AG08396 (cell line): ENCODE results near the gene PRODH2.
A peak's percentile ranks its signal among the peaks of the same experiment; 100 is the strongest.
"Not testable (repeated sequence)": the region's sequence is repeated elsewhere in the genome, so short reads cannot be mapped to it uniquely, and the experiment has no call there.

Experiments
- DNase-seq: peaks from one replicate; pipeline ENCODE4 v3.0.0; 2012; ENCODE audit warnings: low spot score, mixed read lengths

The PRODH2 gene

DNA sequence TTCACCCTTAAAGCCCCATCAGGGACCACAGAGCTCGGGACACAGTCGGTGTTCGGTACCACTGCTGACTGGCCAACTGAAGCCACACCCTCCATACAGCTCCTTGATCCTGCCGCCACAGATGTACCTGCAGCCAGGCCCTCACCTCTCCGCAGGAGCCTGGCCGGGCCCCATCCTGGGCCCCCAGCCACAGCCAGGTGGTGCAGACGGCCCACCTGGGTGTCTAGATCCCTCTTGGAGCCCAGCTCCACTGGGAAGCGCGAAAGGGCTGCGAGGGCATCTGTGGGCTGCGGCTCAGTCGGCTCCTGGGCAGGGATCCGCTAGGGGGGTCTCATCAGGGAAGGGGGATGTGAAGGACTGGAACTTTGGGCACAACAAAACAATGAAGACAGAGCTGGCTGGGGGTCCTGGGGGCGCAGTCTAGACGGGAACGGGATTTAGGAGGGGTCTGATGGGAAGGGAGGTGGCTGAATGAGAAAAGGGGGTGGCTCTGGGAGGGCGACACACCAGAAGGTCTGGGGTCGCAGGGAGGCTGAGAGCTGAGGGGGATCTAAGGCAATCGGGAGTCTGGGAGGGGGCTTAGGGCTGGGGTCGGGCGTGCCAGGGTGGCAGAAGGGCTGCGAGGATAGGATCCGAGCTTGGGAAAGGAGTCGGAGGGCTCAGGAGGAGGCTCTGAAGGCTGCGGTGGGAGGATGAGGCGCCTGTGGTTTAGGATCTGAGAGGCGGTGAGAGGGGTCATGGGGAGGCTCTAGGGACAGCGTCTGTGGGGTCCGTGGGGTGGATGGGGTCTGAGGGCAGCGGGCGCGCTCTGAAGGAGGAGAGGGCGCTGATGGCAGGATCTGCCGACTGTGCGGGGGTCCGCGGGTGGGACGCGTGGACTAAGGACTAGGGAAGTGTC, 15.8 kb downstream of the PRODH2 start:
- no peak for DNase-seq

DNA sequence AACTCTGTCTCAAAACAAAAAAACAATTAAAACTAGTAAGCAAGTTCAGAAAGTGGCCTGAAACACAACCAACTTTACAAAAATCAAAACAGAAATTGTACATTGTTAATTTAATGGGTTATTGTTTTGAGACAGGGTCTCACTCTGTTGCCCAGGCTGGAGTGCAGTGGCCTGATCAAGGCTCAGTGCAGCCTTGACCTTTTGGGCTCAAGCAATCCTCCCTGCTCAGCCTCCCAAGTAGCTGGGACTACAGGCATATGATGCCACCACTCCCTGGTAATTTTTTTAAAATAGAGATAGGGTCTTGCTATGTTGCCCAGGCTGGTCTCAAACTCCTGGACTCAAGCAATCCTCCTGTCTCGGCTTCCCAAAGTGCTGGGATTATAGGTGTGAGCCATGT, 17.1 kb downstream of the PRODH2 start:
- DNase-seq: not testable (repeated sequence)

DNA sequence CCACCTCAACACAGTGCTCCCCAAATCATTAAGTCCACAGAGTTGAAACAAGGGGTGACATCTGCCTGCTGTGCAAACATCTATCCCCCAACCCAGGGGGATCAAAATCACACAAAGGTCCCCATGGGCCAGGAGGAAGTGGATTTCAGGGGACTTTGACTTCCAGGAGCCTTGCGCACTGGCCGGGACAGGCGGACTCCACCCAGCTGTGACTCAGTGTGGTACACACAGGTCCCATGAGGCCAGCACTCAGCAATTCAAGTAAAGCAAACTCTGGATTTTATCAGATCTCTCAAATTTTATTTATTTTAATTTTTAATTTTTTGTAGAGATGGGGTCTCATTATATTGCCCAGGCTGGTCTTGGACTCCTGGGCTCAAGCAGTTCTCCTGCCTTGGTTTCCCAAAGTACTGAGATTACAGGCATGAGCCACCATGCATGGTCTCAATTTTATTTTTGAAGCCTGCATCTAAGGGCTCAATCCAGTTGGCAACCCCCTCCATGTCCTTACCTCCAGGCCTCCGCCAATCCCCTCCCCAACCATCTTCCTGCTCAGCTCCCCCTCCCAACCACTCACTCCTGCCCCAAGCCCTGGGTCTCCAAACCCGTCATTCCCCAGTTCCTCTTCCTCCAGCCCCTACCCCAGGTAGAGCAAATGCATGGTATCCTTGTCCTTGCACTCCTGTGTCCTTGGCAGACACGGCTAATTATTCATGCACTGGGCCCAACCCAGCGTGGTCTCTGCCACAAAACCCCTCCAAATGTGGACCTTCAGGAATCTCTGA, 19.1 kb downstream of the PRODH2 start:
- peak; percentile 58 for DNase-seq

DNA sequence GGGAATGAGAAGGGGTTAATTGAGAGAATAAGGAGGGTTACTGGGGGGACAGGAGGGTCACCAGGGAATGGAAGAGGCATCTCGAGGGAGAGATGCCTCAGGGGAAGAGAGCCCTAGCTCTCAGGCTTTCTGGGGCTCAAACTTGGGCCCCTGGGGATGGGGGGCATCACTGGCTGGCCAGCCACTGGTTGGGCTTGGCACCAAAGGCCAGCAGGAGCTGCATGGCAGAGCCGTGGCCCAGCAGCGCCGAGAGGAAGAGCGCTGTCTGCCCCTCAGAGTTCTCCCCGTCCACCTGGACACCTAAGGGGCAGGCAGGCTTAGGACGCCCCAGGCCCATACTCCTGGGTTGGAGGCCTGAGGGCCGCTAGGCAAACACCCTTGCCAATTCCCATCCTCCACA, 19.8 kb downstream of the PRODH2 start:
- no peak for DNase-seq

DNA sequence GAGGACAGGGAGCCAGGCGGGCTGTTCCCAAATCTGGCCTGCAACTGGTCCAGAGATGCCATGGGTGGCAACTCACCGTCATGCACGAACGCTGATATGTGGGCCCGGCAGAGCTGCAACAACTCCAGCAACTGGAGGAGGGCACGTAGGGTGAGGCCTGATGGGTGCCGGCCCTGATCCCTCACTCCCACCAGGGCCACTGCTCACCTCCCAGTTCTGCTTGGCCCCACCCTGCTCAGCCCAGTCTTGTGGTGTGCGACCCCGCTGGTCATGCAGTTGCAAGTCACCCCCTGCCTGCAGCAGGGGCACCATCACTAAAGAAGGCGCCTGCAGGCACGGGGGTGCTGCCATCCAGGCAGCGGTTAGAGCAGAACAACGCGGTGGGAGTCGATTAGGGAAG, 20.3 kb downstream of the PRODH2 start:
- no peak for DNase-seq

DNA sequence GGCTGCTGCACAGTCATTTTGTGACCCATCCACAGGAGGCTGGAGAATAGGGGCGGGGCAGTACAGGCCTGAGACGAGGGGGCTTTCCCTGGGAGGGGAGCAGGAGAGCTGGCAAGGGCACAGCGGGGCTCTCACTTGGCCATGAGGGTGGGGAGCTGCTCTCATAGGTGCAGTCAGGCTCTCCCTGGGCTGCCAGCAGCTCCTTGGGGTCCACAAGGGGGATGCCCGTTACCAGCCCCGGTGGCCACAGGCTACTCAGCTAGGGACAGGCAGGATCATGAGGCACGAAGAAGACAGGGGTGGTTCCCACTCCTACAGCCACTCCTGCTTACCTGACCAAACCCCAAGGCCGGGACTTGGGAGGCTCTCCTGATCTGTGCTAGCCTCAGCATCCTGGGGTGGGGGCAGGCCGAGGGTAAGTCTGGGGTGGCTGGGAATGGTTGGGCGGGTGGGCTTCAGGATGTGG, 20.8 kb downstream of the PRODH2 start:
- no peak for DNase-seq

DNA sequence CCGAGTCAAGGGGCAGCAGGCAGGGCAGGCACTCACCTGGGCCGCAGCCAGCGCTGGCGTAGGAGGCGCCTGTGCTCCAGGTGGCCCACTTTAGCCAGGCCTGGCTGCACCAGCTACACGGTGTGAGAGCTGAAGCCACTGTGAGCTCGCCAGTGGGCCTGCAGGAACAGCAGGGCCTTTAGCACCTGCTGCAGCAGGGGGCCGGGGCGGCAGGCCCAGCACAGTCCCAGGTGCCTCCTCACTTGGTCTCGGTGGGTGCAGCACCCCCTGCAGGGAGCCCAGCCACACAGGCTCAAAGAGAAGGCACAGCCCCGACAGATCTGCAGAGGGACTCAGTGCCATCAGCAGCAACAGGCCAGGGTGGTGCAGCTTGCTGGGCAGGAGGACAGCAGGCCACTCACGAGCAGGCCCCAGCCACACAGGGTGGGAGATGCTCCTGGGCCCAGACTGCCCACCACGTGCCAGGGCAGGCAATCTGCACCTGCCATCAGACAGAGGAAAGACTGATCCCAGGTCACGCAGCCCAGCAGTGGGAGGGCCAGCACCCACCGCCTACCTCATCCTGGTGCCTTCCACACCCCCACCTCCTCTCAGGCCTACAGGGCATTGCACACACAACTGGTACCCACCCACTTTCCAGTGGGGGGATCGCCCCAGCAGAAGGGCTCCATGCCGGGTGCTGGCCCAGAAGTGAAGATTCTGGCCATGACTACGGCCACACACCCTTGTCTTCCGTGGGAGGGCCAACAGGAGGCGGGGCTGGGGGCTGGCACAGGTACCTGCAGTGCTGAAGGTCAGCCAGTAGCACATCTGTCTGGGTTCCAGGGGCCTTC, 21.4 kb downstream of the PRODH2 start:
- DNase-seq: no peak

DNA sequence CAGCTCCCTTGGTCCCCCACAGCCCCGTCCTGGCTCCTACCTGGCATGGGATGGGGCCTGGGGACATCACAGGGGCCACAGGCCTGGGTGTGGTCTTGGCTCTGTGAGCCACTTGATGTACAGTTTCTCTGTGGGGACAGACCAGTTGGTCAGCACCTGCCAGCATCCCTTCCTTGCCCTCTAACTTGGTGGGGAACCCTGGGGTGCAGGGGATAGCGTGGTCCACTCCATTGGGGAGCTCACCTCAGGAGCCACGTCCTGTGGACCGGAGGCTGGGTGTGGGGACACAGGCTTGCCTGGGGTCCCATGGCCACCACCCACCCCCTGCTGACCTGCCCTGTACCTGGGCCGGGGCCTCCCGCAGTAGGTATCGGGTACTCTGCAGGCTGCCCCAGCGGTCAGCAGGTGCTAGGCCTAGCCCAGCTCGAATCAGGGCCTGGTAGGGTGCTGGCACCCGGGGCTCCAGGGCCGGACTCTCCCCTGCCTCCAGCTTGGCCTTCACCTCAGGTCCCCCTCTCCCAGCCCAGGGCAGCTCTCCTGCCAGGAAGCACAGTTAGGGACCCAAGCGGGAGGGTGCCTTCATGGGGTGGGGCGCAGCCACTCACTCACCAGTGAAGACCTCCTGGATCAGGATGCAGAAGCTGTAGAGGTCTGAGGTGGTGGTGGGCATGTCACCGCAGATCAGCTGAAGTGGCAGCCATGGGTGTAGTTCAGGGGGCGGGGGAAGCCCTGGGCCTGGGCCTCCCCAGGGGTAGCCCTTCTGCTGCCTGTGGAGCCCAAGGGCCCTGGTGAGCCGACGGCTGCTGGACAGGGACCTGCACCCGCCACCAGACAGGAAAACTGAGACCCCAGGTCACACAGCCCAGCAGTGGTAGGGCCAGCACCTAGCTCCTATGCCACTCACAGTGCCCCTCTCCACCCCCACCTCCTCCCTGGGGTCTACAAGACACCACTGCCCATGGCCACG, 22.4 kb downstream of the PRODH2 start:
- DNase-seq: no peak

DNA sequence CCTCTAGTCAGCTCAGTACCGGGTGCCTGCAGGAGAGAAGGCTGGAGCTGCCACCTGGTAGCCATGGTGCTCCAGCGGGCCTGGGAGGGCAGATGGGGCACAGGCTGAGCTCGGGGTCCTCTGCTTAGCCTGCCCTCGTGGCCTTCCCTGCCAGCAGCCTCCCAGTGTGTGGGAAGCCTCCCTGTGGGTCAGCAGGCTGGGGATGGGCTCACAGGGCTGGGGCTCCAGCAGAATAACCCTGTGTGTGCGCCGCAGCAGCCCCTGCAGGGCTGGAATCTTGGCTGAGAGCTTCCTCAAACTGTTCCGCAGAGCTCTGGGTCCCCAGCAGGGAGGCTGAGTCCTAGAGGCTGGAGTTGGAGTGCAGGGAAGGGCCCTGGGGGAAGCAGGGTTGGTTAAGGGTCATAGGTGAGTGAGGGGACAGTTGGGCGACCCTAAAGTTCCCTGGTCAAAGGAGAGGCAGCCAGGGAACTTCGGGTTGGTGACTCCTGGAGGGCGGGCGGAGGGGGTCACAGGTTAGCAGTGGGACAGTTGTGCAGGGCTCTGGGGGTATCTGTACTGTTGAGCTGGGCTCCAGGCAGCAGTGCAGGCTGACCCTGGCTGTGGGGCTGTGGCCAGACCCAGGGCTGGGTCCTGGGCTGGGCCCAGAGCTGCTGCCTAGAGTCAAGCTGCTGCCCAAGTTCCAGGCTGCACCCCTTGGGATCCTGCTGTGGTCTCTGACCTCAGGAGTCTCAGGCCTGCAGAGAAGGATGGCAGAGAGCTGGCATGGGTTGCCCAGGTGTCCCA, 23.3 kb downstream of the PRODH2 start:
- DNase-seq: no peak

DNA sequence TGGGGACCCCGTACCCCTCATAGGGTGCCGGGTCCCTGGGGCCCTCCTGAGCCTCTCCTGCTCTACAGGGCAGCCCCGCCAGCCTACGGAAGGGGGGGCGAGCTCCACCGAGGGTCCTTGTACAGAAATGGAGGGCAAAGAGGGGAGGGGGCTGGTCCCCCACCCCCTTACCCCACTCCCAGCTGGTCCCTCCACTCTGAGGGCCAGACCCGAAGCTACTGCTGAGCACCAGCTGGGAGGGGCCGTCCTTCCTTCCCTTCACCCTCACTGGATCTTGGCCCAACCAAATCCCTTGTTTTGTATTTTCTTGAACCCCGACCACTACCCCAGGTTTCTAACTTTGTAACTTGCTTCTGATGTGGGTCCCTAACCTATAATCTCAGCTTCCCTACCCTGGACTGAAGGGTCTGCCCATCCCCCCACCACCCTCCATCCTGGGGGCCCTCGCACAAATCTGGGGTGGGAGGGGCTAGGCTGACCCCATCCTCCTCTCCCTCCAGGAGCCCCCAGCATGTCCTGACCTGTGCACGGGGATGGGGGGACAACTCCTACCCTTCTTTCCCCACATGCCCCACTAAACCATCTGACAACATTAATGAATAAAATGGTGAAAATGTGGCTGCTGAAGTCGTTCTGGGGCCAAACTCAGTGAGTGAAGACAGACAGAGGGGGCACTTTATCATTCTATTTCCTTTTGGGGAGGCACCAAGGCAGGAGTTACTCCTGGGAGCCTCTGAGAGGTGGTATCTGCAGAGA, 24.3 kb downstream of the PRODH2 start:
- no peak for DNase-seq

DNA sequence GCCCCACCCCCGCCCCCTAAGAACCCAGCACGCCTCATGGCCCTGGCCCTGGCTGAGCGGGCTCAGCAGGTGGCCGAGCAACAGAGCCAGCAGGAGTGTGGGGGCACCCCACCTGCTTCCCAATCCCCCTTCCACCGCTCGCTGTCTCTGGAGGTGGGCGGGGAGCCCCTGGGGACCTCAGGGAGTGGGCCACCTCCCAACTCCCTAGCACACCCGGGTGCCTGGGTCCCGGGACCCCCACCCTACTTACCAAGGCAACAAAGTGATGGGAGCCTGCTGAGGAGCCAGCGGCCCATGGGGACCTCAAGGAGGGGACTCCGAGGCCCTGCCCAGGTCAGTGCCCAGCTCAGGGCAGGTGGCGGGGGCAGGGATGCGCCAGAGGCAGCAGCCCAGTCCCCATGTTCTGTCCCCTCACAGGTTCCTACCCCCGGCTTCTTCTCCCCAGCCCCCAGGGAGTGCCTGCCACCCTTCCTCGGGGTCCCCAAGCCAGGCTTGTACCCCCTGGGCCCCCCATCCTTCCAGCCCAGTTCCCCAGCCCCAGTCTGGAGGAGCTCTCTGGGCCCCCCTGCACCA, 25.3 kb downstream of the PRODH2 start:
- DNase-seq: no peak

DNA sequence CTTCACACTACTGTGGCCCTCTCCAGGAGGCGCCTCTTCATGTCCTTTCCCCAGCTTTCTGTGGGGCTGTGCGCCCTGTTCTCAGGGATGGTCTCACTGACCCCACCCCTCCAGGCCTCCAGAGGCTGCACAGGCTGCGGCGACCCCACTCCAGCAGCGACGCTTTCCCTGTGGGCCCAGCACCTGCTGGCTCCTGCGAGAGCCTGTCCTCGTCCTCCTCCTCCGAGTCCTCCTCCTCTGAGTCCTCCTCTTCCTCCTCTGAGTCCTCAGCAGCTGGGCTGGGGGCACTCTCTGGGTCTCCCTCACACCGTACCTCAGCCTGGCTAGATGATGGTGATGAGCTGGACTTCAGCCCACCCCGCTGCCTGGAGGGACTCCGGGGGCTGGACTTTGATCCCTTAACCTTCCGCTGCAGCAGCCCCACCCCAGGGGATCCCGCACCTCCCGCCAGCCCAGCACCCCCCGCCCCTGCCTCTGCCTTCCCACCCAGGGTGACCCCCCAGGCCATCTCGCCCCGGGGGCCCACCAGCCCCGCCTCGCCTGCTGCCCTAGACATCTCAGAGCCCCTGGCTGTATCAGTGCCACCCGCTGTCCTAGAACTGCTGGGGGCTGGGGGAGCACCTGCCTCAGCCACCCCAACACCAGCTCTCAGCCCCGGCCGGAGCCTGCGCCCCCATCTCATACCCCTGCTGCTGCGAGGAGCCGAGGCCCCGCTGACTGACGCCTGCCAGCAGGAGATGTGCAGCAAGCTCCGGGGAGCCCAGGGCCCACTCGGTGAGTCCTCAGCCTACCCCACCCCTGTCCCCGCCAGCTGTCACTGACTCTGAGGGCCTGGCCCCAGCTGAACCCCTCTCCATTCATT, 26.1 kb downstream of the PRODH2 start:
- DNase-seq: no peak

DNA sequence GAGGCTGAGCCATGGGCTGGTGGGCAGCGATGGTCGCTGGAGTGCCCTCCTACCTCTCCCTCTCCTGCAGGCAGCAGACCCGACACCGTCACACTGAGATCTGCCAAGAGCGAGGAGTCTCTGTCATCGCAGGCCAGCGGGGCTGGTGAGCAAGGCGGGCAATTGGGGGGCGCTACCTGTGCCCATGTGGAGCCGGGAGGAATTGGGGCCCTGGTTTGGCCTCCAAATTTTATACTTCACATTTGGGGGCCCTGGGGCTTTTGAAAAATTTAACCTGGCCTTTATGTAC, 27.4 kb downstream of the PRODH2 start:
- no peak for DNase-seq

DNA sequence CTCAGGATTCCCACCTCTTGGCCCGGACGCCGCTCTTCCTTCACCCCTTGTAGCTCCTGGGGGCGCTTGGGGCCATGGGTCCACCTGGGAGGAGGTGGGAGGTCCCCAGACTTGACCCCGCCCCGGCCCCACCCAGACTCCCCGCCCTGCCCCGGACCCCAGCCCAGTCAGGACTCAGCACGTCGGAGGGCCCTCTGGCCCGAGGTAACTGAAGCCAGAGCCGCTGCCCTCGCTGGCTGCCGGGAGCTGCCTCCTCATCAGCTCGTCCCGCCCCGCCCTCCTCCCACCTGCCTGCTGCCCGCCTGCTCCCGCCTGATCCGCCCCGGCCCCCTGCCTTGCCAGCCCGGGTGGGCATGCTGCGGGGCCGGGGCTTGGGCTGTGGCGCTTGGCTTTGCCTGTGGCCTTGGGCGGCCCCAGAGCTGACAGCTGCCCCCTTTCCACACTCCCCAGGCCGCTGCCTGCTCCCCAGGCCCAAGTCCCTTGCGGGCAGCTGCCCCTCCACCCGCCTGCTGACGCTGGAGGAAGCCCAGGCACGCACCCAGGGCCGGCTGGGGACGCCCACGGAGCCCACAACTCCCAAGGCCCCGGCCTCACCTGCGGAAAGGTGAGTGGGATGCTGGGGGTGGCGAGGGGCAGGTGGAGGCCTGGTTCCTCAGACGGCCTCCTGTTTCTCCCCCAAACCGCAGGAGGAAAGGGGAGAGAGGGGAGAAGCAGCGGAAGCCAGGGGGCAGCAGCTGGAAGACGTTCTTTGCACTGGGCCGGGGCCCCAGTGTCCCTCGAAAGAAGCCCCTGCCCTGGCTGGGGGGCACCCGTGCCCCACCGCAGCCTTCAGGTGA, 27.9 kb downstream of the PRODH2 start:
- no peak for DNase-seq

DNA sequence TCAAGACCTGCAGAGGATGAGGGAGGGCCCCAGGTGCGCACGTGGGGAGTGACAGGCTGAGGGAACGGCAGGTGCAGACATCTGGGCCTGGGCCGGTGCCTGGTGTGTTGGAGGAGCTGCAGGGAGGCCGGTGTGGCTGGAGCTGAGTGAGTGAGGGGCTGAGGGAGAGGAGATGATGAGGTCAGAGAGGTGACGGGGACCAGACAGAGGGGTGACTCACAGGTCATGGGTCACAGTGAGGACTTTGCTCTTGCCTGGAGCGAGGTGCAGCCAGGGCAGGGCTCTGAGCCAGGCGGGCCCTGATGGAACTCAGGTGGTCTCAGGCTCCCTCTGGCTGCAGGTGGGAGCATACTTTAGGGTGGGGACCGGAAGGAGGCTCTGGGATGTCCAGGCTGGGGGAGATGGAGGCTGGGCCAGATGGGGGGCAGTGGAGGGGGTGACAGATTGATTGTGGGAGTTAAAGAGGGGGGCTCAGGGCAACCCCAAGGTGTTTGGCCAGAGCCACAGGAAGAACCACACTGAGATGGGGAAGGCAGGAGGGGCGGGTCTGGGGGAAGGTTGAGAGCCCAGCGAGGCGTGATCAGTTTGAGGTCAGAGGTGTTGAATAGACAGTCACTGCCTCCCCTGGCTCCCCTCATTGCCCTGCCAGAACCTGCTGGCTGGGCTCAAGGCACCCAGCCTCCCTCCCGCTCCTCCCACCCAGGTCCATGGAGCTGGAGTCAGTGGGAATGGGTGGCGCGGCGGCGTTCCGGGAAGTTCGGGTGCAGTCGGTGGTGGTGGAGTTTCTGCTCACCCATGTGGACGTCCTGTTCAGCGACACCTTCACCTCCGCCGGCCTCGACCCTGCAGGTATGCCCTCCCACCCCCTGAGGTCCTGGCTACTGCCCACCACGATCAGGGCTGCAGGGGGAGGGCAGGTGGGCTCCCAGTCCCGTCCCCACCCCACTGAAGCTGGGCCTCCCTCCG, 28.9 kb downstream of the PRODH2 start:
- no peak for DNase-seq

DNA sequence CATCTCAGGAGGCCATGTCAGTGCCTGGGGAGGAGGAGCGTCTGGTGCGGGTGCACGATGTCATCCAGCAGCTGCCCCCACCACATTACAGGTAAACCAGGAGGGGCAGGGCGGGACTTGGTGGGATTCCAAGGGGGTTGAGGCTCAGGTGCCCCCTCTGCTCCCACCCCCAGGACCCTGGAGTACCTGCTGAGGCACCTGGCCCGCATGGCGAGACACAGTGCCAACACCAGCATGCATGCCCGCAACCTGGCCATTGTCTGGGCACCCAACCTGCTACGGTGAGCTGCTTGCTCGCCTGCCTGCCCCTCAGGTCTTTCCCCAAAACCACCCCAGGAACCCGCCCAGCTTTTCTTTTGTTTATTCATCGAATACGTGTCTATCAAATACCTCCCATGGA, 30.1 kb downstream of the PRODH2 start:
- DNase-seq: no peak
